HuH-7 (cell line): ENCODE measurements around the gene IQSEC2.

ENCODE experiments used
- DNase-seq: peaks from one replicate; pipeline ENCODE4 v3.0.0; 2011; ENCODE audit warnings: low spot score

The IQSEC2 gene

DNA sequence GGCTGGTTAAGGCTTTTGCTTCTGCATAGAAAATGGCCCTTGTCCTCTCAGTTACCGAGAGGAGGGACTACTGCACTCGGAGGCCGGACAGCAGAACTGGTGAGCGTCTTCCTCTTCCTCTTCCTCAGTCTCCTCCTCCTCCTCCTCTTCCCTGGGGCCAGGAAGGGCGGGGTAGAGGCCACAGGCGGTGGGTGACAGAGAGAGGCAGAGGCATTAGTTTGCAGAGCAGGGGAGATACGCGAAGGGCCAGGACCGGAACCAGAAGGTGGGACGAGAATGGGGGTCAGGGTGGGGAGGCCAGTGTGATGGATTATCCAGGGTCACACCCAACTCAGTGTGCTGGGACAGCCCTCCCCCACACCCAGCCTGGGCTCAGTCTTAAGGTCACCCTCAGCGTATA, 14.5 kb downstream of the IQSEC2 start:
- DNase-seq = no peak

DNA sequence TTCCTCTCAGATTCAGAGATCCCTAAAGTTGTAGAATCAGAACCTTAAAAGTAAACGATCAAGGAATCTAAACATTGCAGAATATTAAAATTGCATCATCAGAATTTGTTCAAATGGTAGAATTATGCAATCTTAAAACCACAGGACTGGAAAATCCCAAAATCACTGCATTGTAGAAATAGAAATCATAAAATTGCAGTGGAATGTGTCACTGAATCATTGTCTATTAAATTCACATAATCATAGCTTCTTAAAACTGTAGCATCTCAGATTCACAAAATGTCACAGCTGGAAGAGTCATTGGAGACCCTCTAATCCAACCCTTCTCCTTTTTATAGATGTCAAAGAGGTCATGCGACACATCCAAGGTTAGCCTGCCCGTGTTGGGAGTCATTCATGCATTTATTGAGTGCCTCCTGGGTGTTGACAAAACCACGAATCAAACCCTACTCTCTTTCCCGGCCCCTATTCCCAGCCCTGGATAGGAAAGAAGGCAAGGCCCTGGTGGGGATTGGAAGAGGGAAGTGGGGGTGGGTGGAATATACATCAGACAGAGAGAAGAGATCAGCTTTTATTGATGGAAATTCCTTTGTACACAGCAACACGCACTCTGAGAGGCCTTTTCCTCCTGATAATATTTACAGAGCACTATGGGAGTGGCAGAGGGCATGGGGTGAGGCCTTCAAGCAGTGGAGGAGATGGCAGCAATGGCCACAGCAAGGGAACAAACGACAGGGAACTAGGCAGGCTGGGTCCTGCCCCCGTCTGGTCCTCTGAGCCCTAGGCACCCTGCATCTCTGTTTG, 15.4 kb downstream of the IQSEC2 start:
- no peak for DNase-seq

DNA sequence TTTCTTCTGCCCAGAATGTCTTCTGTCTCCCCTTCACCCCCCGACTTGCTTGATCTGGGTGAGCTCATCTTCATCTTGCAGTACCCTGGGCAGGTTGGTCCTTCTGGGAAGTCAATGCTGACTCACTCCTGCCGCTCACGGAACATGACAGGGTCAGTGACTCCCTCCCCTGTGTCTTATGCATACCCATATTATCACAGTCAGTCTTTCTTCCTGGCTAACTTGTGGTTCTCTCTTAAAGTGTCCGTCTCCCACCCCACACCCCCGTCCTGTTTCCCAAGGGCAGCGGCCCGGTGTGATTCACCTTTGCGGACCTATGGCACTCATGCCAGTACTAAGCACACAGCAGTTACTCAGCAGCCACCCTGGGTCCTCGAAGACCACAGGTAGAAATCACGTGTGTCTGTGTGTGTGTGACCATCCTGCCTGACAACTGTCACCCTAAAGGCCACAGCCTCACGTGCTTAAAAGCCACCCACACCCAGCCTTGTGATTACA, 17.7 kb downstream of the IQSEC2 start:
- DNase-seq = no peak

DNA sequence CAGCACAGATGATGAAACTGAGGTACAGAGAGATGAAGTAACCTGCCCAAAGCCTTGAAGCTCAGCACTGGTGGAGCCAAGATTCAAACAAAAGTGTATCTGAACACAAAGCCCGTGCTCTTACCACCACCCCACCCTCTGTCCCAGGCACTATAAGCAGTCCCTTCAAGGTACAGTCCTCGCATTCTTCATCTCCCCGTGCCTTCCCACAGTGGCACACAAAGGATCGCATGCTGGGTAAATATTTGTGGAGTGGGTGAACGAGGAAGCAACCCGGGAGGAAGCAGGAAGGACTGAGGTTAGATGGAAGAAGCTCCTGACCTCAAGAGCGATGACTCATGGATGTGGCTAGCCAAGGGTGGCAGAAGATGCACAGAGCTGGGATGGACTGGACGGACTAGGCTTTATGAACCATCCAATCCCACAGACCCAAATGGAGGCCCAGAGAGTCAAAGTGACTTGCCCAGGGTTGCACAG, 18.4 kb downstream of the IQSEC2 start:
- no peak for DNase-seq

DNA sequence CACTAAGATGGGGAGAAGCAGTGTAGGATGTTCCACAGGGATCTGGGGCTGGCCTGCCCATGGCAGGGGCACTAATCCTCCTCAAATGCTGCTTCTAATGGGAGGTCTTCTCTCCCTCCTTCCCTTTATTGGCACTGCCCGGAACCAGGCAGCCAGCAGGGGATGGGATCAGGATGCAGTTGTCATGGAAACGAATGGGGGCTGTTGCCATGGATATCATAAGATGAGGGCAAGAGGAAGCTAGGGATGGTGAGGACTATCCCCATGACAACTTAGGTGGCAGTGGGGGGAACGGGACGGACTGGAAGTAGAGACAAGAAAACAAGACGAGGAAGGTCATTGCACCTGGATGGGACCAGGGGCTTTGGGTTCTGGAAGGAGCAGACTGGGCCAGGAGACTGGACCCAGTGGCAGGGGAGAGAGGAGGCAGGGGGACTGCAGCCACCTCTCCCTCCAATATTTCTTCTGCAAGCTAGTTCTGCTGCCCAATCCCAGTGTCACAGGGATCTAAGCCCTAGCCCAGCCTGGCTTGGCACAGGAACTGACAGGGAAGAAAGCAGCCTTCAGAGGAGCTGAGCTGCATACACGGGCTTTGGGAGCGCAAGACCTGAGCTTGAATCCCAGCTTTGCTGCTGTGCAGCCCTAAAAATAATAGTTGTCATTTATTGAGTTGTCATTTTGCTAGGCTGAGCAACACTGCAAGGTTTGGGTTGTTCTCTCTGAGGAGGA, 19.0 kb downstream of the IQSEC2 start:
- DNase-seq = no peak

DNA sequence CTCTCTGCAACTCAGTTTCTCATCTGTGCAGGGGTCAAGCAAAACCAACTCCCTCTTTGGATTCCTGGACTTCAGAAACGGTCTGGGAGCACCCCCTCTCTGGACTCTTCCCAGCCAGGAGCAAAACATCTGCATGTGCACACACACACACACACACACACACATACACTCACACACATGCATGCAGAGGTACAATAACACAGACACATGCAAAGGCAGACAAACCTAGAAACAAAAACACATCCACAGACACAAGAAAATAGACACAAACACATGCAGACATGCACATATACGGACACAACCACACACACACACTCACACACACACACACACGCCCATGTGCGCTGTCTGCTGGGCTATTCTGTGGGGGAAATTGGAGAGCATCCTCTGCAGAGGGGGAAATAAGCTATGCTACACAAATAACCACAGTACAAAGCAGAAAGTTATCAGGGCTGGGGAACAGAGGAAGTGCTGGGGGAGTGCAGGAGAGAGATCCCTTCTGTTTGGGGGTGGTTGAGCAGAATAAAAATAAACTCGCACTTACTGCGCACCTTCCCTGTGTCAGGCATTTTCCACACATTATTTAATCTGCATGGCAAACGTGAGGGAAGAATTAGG, 19.9 kb downstream of the IQSEC2 start:
- no peak for DNase-seq

DNA sequence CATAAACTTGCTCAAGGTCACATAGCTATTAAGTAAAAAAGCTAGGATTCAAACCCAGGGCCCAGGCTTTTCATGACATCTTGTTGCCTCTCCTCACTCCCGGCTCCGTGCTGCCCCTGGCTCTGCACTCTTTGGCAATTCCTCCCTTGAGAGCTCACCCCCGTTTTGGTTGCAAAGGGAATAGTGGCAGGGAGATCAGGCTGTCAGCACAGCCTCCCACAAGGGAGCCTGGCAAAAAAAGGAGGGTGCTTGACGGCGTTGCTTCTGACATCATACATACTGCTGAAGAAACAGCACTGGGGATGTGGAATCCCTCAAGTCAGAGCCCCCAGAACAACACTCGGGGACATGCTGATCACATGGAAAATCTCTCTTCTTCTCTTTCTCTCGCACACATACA, 20.5 kb downstream of the IQSEC2 start:
- no peak for DNase-seq

DNA sequence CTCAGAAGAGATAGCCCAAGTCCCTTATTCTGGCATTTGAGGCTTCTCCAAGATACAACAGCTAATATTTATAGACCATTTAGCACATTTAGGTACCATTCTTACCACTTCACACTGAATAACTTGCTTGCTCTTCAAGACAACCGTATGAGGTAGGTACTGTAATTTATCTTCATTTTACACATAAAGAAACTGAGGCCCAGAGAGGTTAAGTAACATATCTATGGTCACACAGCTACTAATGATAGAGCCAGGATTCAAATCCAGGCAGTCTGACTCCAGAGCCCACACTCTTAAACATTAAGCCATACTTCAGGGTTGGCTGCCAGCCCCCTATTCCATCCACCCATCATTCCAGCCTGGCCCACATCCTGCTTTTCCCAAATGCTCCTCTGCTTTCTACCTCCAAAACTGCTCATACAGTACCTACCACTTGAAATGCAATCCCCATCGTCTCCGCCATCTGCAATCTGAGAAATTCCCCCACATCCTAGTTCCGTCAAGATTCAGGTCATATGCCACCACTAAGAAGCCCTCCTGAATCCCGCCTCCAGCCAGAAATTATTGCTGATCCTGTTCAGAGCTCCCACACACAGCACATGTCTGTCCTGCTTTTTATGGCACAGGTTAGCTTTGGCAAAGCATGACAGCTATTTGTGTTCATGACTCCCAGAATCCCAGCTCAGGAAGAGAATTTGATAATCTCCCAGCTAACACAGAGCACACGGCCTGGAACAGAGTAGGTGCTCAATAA, 23.5 kb downstream of the IQSEC2 start:
- DNase-seq = no peak

DNA sequence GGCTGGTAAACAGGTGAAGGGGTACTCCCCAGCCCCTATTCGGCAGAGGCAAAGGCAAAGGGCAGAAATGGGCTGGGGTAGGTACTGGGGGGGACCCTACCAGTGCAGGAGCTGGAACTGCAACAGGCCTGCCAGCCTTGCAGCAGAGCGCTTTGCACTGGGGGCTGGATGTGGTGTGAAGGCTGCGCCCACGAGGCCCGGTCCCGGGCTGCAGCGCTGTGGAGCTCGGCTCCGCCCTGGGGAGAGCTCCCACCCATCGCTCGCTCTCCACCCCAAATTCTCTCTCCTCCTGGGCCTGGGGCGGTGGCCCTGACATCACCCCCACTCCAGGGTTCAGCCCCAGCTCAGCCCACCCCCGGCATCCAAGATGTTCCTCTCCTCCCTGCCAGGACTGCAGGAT, 24.2 kb downstream of the IQSEC2 start:
- no peak for DNase-seq

DNA sequence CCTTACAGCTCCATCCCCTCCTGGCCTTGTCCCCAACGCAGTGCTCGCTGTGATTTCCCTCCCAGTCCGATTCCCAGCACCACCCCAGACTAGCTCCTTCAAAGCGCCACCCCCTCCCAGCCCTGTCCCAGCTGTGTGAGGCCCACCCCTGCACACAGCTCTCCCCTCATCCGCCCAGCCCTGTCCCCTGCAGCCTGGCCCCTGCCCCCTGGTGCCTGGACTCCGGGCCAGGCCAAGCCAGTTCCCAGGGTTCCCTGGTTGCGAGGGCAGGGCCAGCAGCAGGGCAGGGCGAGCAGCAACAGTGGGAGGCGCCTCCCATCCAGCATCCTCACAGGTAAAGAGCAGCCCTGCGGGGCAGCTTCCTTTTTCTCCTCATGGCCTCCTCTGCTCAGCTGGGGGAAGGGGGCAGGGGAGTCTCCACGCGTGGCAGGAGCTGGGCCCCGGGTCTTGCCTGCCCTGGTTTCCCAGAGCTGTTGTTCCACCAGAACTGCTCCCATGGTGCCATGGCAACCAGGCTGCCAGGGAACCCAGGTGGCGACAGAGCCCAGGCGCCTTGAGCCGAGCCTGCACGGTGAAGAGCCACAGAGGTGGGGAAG, 24.8 kb downstream of the IQSEC2 start:
- DNase-seq = no peak

DNA sequence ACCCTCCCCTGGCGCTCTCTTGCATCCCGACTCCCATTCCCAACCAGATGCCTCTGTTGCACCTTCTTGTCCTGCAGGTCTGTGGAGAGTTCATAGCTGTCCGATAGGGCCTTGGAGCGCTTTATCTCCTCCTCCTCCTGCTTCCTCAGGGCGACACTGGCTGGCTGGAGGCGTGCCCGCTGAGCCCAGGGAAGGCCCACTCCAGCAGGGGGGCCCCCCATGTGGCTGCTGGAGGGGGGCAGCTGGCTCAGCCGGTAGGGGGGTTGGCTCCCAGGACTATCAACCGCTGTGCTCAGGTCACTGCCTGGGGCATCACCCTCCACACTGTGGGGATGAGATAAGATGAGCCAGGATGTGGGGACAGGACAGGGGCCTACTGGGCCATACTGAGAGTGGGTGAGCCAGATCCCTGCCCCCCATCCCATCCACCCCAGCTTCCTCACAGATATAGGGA, 25.6 kb downstream of the IQSEC2 start:
- no peak for DNase-seq

DNA sequence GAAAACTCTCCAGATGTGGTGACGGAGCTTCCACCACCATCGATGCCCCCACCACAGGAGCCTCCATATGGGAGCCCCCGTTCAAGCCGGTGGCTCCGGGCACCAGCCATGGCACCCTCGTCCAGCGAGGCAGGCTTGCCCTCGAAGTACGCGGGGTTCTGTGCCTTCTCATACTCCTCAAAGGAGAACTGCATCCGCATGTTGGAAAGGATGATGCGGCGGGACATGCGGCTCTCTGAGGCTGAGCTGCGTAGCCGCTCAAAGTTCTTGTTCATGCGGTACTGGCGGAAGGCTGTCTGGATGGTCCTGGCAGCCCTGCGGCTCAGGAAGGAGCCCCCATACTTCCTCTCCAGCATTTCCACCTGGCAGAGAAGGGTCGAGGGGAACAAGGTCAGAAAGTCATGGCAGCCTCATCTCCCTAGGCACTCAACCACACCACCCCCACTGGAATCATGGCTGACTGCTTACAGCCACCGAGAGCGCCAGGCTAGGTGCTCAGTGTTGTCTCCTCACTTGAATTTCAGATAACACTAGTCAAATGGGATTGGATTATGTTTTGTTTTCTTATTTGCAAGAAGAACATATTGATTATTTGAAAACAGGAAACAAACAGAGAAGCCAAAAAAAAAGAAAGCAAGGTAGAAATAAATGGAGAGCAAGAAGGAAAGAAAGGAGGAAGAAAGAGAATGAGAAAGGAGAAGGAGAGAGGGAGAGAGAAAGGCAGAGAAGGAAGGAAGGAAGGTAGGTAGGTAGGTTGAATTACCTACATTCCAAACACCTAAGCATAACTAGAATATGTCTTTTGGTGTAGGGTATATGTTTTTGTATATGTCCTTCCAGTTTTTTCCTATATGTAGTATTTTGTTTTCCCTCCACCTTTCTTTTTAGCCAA, 26.6 kb downstream of the IQSEC2 start:
- no peak for DNase-seq

DNA sequence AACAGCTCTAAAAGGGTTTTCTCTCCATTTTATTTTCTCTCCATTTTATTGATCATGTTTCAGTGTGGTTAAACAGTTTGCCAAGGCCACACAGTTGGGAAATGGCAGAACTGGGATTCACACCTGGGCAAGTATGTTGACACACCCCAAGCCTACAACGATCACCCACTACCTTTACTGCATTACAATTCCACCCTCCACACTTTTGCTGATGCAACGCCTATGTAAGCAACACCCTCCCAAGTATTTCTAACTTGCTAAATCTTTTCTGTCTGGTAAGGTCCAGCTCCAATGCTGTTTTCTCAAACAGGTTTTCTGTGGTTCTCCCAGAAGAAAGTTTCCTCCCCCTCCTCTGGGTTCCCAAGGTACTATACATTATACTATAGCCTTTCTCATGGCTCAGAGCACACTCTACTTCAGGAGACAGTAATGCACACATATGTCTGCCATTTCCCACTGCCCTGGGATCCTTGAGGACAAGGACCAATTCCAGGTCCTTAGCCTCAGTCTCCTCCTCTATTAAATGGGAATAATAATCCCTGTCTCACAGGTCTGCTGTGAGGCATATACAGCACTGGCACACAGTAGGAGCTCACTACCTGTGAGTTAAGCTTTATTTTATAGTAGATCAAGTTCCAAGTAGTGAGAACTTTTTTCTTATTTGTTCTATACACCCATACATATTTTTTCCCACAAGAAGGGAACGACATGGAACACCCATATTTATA, 27.9 kb downstream of the IQSEC2 start:
- DNase-seq = no peak

DNA sequence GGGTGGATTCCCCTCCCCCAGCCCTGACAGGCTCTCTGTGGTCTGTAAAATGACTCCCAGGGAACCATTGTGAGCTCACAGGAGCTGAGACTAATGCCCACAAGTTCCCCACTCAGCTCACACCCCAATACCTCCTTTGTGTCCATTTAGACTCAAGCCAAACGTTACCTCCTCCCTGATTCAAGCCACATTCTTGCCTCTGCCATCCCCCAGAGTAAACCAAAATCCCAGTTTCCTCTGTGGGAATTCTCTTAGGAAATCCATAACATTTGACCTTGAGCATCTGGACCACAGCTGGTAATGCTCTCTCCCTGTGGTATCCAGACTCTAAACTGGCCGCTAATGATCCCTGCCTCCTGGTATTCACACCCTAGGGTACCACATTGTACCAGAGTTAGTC, 30.1 kb downstream of the IQSEC2 start:
- no peak for DNase-seq

DNA sequence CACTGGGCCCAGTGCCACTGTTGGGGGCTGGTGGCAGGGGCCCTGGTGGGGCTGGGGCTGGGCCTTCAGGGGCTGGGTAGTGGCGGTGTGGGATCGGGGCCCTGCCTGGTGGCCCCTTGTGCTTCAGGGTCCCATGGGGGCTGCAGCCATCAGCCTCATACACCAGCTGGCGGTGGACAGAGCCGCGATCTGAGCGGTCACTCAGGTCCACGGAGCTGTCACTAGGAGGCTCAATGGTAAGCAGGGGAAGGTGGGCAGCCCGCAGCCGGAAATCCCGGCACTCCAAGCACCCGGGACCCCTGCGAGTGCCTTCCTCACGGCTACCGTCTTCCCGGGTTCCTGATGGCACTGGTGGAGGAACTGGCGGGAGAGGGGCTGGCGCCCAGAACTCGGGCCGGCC, 30.8 kb downstream of the IQSEC2 start:
- DNase-seq = no peak

DNA sequence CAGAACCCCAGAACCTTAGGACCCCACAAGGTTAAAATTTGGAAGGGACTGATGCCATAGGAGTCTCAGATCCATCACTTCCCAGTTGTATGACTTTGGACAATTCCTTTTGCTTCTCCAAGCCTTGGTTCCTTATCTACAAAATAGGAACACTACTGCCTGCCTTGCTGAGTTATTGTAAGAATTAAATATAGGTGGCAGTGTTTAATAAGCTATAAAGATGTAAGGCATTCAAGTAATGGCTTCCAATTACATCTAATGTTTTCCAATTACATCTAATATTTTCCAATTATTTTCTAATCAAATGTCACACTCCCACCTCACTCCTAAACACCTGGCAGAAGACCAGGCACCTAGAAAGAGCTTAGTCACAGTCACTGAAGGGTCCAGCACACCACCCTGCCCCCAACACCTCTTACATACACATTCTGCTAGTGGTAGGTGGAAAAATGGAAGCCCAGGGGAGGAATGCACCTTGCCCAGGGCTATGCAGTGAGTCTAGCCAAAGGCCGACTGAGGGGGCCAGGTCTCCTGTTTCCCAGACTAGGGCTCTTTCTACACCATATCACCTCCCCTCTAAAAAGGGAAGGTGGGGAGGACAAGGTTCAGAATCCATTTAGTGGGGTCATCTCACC, 31.9 kb downstream of the IQSEC2 start:
- no peak for DNase-seq

DNA sequence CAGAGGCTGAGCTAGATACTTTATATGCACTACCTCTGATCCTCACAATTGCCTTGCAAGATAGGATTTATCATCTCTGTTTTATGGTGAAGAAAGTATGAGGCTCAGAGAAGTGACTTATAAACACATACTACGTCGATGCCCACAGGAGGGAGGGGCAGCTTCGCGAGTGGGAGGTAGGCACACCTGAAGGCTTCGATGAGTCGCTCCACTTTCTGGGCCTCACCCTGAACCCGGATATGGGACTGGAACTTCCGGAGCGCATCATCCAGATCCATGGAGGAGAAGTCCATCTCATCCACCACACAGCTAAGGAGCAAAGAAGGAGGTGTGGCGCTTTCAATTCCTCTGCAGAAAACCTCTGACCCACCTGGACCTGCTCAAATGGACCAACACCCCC, 33.5 kb downstream of the IQSEC2 start:
- no peak for DNase-seq

DNA sequence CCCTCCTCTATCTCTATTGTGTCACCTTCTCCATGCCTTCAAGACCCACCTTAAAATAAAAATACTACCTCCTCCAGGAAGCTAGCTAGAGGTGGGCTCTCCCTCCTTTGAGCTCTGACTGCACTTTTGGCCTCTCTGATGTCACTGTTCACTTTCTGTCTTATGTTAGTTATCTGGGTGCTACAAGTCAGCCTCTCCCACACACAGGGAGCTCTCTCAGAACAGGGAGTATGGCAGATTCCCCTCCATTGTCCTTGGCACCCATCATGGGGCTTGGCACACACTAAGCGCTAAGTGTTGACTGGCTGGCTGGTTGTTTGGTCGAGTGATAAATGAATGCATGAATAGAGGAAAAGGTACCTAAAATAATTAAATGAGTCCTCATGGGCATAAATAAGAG, 35.2 kb downstream of the IQSEC2 start:
- DNase-seq = no peak

DNA sequence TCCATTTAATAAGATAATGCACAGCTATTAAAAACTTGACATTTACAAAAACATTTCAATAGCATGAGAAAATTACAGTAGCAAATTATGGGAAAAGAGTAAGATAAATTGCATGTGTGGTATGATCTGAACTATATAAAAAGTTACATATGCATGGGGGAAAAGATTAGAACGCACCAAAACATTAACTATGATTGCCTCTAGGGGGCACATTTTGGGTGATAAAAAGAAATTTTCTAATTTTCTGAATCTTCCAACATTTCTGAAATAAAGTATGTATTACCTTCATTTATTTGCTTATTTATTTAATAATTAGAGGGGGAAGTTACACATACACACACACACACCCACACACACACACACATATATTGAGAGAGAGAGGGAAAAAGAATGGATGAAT, 36.8 kb downstream of the IQSEC2 start:
- DNase-seq = no peak
